Hematopoietic multipotent progenitor cell treated with erythropoietin and hydrocortisone succinate and interleukin-3 and kit ligand, for 17 days (in vitro differentiated cells): ENCODE data around the gene CSAD.
"Not testable (repeated sequence)": the region's sequence is repeated elsewhere in the genome, so short reads cannot be mapped to it uniquely, and the experiment has no call there.

Experiments
- DNase-seq: peaks from one replicate; pipeline ENCODE4 v3.0.0-alpha.2; 2015; ENCODE audit warnings: low spot score

CSAD gene

GRCh38 chr12:53145383-53146260 lies 35.1 kb downstream of the CSAD start:
- DNase-seq: no peak

- DNase-seq: no peak
Observed at GRCh38 chr12:53143355-53143754, 37.4 kb downstream of the CSAD start.

- no peak for DNase-seq
Observed at GRCh38 chr12:53133722-53134121, 47.0 kb downstream of the CSAD start.

- DNase-seq: no peak
Observed at GRCh38 chr12:53131844-53132243, 48.9 kb downstream of the CSAD start.

GRCh38 chr12:53128780-53129569 lies 51.8 kb downstream of the CSAD start:
- no peak for DNase-seq

- no peak for DNase-seq
Observed at GRCh38 chr12:53127169-53127568, 53.6 kb downstream of the CSAD start.

GRCh38 chr12:53124352-53124723 lies 56.4 kb downstream of the CSAD start:
- no peak for DNase-seq

- DNase-seq: no peak
Observed at GRCh38 chr12:53123578-53124351, 57.0 kb downstream of the CSAD start.

GRCh38 chr12:53122961-53123468 lies 57.7 kb downstream of the CSAD start:
- DNase-seq: no peak

GRCh38 chr12:53120685-53121525 lies 59.8 kb downstream of the CSAD start:
- no peak for DNase-seq

- DNase-seq: no peak
Observed at GRCh38 chr12:53118751-53119300, 61.9 kb downstream of the CSAD start.

- no peak for DNase-seq
Observed at GRCh38 chr12:53115891-53116648, 64.7 kb downstream of the CSAD start.

- DNase-seq: no peak
Observed at GRCh38 chr12:53115112-53115890, 65.4 kb downstream of the CSAD start.

- no peak for DNase-seq
Observed at GRCh38 chr12:53113951-53114350, 66.8 kb downstream of the CSAD start.

GRCh38 chr12:53113136-53113705 lies 67.5 kb downstream of the CSAD start:
- no peak for DNase-seq

- not testable (repeated sequence) for DNase-seq
Observed at GRCh38 chr12:53112431-53112830, 68.3 kb downstream of the CSAD start.
